Measurements from ENCODE around the gene ZRSR2.
A peak's percentile ranks its signal among the peaks of the same experiment; 100 is the strongest.
"Not testable (repeated sequence)": the region's sequence is repeated elsewhere in the genome, so short reads cannot be mapped to it uniquely, and the experiment has no call there.

Gene ZRSR2

DNA sequence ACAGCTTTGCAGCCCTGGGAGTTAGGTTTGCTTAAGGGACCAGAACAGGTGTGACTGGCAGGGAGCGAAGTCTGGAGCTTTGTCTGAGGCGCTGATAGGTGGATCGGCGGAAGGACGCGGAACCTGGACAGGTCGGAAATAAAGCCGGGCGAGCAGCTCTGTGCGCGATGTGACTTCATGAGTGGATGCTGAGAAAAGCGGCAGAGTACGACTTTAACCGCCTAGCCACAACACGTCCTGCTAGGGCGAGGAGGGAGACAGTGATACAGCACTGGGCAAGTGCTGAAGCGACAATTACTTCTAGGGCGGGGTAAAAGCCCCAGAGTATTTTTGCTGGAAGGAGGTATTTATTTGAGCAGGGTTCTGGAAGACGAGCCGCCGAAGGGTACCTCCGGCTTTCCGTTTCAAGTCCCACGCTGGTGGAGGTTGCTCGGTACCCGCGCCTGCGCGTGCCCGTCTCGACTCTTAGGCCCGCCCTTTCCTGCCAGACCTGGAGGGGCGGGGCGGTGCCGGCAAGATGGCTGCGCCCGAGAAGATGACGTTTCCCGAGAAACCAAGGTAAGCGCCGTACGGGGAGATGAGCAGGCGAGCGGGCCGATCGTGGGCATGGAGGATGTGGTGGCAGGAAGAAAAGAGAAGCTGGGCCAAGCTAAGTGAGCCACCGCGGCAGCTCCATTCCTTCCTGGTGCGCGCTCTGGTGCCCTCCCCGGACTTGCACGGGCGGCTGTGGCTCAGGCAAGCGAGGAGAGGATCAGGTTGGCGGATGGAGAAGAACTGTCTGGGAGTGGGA, at the start of gene ZRSR2:
TSS of gene ZRSR2 (plus strand) at position 506 of the 790 bp plus-strand sequence. CDS start at position 518, 12 bp downstream.
- intact Hi-C loops (cut with DNase I), result loop anchor here (10.0 kb wide), 1 partner anchor 65 kb away; the partner anchor contains the start of gene AP1S2

GRCh38 chrX:15744181-15744867, 46.0 kb upstream of the ZRSR2 start:
- intact Hi-C loops (cut with DNase I), result no loop called here
- DNase-seq, result no peak

More for the DNA sequence above, at the start of gene ZRSR2:
- DNase-seq, result peak; percentile 75 to 96 (median 90)

GRCh38 chrX:15745179-15745578, 45.1 kb upstream of the ZRSR2 start:
- intact Hi-C loops (cut with DNase I), result no loop called here
- no peak for DNase-seq

DNA sequence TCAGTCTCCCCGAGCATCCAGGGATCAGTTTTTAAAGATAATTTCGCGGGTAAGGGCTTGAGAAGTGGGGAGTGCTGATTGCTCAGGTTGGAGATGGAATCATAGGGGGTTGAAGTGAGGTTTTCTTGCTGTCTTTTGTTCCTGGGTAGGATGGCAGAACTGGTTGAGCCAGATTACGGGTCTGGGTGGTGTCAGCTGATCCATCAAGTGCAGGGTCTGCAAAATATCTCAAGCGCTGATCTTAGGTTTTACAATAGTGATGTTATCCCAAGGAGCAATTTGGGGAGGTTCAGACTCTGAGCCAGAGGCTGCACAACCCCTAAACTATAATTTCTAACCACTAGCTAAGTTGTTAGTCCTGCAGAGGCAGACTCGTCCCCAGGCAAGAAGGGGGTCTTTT, 43.6 kb upstream of the ZRSR2 start:
- intact Hi-C loops (cut with DNase I); DNase-seq: not testable (repeated sequence)

DNA sequence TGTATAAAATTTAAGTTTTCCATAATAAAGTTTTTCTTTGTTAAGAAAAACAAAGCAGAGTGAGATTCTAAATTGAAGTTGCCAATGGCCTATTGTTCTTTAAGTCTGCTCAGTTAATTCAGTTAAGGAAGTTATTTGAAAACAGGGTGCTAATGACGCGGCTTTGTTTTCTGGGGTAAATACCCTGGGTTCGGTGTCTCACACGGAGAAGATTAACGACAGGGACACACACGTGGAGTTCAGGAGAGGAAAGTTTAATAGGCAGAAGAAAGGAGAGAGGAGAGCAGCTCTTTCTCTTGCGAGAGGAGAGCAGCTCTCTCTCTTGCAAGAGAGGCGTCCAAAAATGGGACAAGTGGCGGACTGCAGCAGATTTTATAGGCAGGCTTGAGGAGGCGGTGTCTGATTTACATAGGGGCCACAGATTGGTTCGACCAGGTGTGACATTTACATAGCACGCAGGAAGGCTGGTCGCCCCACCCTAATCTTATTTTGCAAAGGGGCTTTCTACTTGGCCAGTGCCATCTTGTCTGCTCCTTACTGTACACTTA, 42.6 kb upstream of the ZRSR2 start:
- no peak for DNase-seq
- intact Hi-C loops (cut with DNase I), result no loop called here

DNA sequence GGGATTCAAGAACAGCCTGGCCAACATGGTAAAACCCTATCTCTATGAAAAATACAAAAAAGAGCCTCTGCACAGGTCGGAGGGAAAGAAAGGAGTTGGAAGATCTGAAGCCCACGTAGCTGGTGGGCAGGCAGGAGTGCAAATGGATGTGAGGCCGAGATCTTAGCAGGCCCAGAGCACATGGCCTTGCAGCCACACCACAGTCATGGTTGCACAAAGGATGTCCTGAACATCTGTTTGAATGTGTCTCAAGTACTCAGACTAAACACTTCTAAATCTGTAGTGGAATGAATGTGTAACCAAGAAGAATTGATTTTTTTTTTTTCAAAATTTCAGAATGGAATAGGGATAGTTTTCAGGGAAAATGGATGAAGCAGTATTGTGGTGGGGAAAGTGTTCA, 41.4 kb upstream of the ZRSR2 start:
- DNase-seq, result no peak
- intact Hi-C loops (cut with DNase I), result no loop called here

GRCh38 chrX:15749642-15750610, 40.4 kb upstream of the ZRSR2 start:
- DNase-seq, result peak in 10 of 42 donors; percentile 2 to 43 (median 11)
- intact Hi-C loops (cut with DNase I), result no loop called here

DNA sequence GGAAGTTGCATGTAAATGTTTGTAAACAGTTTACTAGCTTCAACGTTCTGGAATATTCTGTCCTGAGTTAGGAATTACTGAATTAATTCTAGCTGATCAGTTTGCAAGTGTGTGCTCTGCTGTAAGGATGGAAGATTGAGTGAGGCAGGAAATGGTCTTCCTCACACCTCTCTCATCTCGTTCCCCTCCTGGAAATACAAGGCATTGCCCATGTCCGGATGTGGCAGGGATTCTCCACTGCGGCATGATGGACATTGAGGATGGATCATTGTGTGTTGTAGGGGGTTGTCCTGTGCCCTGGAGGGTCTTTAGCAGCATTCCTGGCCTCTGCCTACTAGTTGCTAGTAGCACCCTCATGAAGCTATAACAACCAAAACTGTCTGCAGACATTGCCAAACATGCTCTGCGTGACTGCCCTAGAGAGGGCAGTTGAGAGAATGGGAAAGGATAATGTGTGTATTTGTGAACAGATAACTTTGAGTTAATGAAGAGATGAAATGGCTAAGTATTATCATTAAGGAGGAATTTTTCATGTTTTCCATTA, 39.6 kb upstream of the ZRSR2 start:
- intact Hi-C loops (cut with DNase I), result no loop called here

GRCh38 chrX:15751155-15751819, 39.0 kb upstream of the ZRSR2 start:
- intact Hi-C loops (cut with DNase I), result no loop called here
- DNase-seq, result no peak

More for the DNA sequence above, 39.6 kb upstream of the ZRSR2 start:
- DNase-seq, result peak in 1 of 42 donors; percentile 2

DNA sequence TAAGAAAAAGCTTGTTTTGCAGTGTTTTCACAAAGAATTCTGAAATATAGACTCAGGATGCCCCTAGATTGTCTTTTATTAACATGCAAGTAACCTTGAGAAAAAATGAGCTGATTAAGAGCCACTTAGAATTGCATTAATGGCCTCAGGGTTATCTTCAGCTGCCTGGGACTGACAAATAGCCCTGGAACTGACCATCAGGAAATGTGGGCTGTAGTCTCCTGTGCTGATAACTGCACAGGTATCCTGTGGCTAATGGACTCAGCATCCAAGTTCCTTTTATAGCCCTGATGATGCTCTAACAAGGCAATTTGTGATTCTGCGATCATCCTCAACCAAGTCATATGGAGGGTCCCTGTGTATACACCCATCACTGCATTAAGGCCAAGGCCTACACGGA, 35.2 kb upstream of the ZRSR2 start:
- intact Hi-C loops (cut with DNase I), result no loop called here
- no peak for DNase-seq

GRCh38 chrX:15758140-15758539, 32.1 kb upstream of the ZRSR2 start:
- DNase-seq, result no peak
- intact Hi-C loops (cut with DNase I), result no loop called here

GRCh38 chrX:15759886-15760285, 30.4 kb upstream of the ZRSR2 start:
- intact Hi-C loops (cut with DNase I); DNase-seq: not testable (repeated sequence)

DNA sequence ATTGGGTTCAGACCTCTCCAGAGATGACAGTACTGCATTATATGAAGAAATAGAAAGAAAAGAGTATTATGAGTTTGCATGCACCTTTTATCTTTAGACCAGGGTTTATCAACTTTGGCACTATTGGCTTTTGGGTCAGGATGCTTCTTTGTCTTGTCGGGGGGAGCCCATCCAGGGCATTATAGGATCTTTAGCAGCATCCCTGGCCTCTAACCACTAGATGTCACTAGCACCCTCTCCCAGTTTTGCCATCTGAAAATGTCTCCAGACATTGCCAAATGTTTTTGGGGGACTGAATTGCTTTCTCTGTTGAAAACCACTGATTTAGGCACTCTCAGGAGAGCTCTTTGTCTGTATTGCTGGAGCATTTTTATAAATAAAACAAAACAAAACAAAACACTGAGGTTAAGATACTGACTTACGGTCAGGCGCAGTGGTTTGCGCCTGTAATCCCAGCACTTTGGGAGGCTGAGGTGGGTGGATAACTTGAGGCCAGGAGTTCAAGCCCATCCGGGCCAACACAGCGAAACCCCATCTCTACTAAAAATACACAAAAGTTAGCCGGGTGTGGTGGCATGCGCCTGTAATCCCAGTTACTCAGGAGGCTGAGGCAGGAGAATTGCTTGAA, 28.6 kb upstream of the ZRSR2 start:
- peak in 29 of 42 donors; percentile 12 to 70 (median 36) for DNase-seq
- intact Hi-C loops (cut with DNase I), result no loop called here

- DNase-seq, result no peak
- intact Hi-C loops (cut with DNase I), result no loop called here
These were observed 20.9 kb upstream of the ZRSR2 start for GRCh38 chrX:15769300-15769954.

GRCh38 chrX:15781961-15782699, 8.2 kb upstream of the ZRSR2 start:
- no peak for DNase-seq
- intact Hi-C loops (cut with DNase I), result no loop called here

GRCh38 chrX:15785176-15785750, 5.0 kb upstream of the ZRSR2 start:
- no peak for DNase-seq
- intact Hi-C loops (cut with DNase I), result no loop called here
